ENCODE data around the gene WAPL.

GRCh38 chr10:86504510-86504909 is 17.1 kb downstream of the WAPL start:
- no peak for TF ChIP-seq REST (IDR thresholded peaks at IDR 0.05; ENCODE audit: borderline replicate concordance)
- no peak for TF ChIP-seq TAF1 (IDR thresholded peaks at IDR 0.05; ENCODE audit: low read depth)
- TF ChIP-seq POLR2AphosphoS5 (IDR thresholded peaks at IDR 0.05) = no peak
- no peak for TF ChIP-seq CTCF (IDR thresholded peaks at IDR 0.05; ENCODE audit: poor library complexity, severe bottlenecking)
- TF ChIP-seq RAD21 (conservative IDR thresholded peaks at IDR 0.05) = no peak
- TF ChIP-seq EP300 (conservative IDR thresholded peaks at IDR 0.05; ENCODE audit: poor library complexity, severe bottlenecking) = no peak

Data from neural cell (in vitro differentiated cells).